ENCODE data around the gene DNAJA3.
"Not testable (repeated sequence)": the region's sequence is repeated elsewhere in the genome, so short reads cannot be mapped to it uniquely, and the experiment has no call there.

Gene DNAJA3

DNA sequence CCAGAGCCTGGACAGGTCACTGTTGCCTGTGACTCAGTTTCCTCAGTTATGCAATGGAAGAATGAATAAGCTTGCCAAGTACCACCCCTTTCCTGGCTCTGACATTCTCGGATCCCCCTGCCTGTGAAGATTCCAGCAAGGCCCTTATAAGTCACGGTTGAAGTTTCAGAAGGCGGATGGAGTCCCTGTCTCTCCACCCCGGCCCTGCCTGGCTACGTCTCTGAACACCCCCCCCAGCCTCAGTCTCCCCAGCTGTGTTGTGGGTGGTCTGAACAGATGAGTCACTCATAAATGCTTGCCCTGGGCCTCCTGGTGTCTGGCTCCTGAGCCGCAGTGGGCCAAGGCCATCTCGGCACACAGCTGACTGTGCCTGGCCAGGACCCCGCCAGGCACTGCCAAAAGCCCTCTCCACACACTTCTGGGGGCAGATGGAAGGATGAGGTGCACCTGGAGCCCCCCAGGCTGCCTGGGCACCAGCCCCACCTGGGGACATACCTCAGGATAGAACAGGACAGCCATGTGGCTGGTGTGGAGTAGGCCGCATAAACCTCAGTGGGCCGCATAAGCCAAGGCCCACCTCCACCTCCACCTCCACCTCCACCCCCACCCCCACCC is 38.6 kb upstream of the DNAJA3 start:
- in situ Hi-C loops (cut with MboI; ENCODE audit: low sequenced_read_pairs), result no loop called here

DNA sequence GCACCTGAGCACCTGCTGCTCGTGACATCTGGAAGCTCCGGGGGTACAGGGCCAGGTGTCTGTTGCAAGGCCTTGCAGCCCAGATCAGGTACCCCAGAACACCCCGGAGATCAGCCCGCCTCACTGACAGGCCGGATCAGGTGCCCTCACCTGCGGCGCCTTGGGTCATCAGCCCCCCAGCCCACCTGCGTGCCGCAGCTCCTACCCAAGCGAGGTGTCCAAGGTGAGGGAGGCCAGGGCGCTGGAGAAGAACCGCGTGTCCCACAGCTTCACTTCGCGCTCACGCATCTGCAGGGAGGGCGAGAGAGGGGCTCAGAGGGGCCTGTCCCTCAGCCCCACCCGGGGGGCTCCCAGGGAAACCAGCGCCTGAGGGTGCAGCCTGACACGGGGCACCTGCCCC is 37.9 kb upstream of the DNAJA3 start:
- in situ Hi-C loops (cut with MboI; ENCODE audit: low sequenced_read_pairs), result no loop called here

- in situ Hi-C loops (cut with MboI; ENCODE audit: low sequenced_read_pairs), result no loop called here
Observed at GRCh38 chr16:4388271-4389021, 37.2 kb upstream of the DNAJA3 start.

- in situ Hi-C loops (cut with MboI; ENCODE audit: low sequenced_read_pairs), result no loop called here
Observed at GRCh38 chr16:4389051-4389955, 36.4 kb upstream of the DNAJA3 start.

- in situ Hi-C loops (cut with MboI; ENCODE audit: low sequenced_read_pairs), result no loop called here
Observed at GRCh38 chr16:4390266-4391260, 35.1 kb upstream of the DNAJA3 start.

- in situ Hi-C loops (cut with MboI; ENCODE audit: low sequenced_read_pairs), result no loop called here
Observed at GRCh38 chr16:4391631-4392381, 33.9 kb upstream of the DNAJA3 start.

GRCh38 chr16:4392382-4393239 is 33.1 kb upstream of the DNAJA3 start:
- in situ Hi-C loops (cut with MboI; ENCODE audit: low sequenced_read_pairs), result no loop called here

GRCh38 chr16:4393240-4393600 is 32.4 kb upstream of the DNAJA3 start:
- in situ Hi-C loops (cut with MboI; ENCODE audit: low sequenced_read_pairs), result no loop called here

- in situ Hi-C loops (cut with MboI; ENCODE audit: low sequenced_read_pairs), result not testable (repeated sequence)
Observed at GRCh38 chr16:4393850-4394249, 31.8 kb upstream of the DNAJA3 start.

- in situ Hi-C loops (cut with MboI; ENCODE audit: low sequenced_read_pairs), result no loop called here
Observed at GRCh38 chr16:4395055-4395726, 30.5 kb upstream of the DNAJA3 start.

DNA sequence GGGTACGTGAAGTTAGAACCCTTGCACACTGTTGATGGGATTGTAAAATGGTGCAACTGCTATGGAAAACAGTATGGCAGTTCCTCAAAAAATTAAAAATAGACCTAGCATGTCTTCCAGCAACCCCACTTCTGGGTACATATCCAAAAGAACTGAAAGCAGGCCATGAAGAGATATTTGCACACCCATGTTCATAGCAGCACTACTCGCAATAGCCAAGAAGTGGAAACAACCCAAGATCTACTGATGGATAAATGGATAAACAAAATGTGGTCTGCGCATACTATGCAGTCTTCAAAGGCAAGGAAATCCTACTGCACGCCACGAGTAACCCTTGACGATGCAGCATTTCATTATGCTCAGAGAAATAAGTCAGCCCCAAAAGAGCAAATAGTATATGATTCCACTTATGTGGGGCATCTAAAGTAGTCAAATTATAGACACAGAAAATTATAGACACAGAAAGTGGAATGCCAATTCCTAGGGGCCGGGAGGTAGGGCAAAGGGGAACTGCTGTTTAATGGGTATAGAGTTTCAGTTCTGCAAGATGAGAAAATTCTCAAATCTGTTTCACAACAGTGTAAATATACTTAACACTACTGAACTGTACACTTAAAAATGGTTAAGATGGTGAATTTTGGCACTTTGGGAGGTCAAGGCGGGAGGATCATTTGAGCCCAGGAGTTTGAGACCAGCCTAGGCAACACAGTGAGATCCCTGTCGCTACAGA is 26.5 kb upstream of the DNAJA3 start:
- in situ Hi-C loops (cut with MboI; ENCODE audit: low sequenced_read_pairs), result no loop called here

DNA sequence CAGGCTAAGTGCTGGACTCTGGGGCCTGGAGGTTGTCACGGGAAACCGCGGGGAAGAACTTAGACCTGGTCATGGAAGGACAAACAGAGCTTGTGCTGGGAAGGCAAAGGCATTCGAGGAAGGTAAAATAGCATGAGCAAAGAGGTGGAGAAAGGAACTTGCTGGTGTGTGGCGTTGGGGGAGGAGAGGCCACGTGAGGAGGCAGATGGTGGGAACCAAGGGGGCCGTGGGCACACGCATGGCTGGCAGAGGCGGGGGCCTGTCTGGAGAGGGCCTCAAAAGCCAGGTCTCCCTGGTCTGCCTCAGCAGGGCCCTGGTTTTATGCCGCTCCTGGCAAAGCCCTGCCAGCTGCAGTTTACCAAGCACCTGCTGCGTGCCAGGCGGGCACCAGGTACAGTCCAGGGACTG is 24.6 kb upstream of the DNAJA3 start:
- in situ Hi-C loops (cut with MboI; ENCODE audit: low sequenced_read_pairs), result no loop called here

GRCh38 chr16:4401510-4401909 is 24.2 kb upstream of the DNAJA3 start:
- in situ Hi-C loops (cut with MboI; ENCODE audit: low sequenced_read_pairs), result no loop called here

DNA sequence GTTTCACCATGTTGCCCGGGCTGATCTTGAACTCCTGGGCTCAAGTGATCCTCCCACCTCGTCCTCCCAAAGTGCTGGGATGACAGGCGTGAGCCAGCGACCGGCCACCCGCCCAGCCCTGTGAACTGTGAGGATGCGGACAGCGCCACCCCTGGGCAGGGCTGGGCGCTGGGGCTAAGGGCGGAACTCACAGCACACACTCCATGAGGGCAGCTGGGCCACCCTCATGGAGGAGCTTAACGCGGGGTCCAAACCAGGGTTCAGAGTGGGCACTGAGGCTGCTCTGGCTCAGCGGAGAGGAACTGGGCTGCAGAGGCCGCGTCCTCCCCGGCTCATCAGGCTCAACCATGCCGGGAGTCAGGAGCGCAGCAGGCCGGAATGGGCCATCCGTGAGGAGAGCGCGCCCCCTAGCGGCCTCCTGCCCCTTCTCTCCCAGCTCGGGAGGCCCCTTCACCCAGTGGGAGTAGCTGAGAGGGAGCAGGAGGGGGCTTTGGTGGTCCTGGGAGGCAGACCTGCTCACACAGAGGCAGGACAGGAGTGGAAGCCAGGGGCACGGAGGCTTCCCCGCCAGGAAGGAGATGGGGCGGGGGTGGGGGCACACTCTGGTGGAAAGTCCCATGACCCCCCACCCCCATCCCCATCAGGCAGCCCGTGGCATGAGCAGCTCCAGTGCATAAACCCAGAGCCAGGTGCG is 23.1 kb upstream of the DNAJA3 start:
- in situ Hi-C loops (cut with MboI; ENCODE audit: low sequenced_read_pairs), result no loop called here

GRCh38 chr16:4403133-4403949 is 22.3 kb upstream of the DNAJA3 start:
- in situ Hi-C loops (cut with MboI; ENCODE audit: low sequenced_read_pairs), result no loop called here

- in situ Hi-C loops (cut with MboI; ENCODE audit: low sequenced_read_pairs), result no loop called here
Observed at GRCh38 chr16:4404247-4404966, 21.3 kb upstream of the DNAJA3 start.
